Endothelial cell of umbilical vein (primary cell): Measurements from ENCODE around the gene HDGFL2.

Source experiments
- CTCF ChIP-seq, 2 donors: IDR thresholded peaks; 1 replicate in 1 of 2; 2 replicates in 1 of 2; pipeline ENCODE4 v1.5.1; 2011; ENCODE audit warnings: low read length in 2 of 2, mild to moderate bottlenecking in 2 of 2, moderate library complexity in 2 of 2, control low read depth in 1 of 2, inconsistent platforms in 1 of 2, low read depth in 1 of 2; ENCODE audit not compliant: insufficient read depth in 1 of 2; ENCODE audit errors: extremely low read depth in 1 of 2
- EZH2 ChIP-seq: IDR thresholded peaks from 2 replicates; pipeline ENCODE4 v1.6.1; 2012; ENCODE audit warnings: borderline replicate concordance, low read depth, mild to moderate bottlenecking, moderate library complexity, low read length, inconsistent platforms; ENCODE audit not compliant: severe bottlenecking
- FOS ChIP-seq: IDR thresholded peaks from 2 replicates; pipeline ENCODE4 v1.6.1; 2011; ENCODE audit warnings: mild to moderate bottlenecking, low read length, moderate library complexity, borderline replicate concordance; ENCODE audit not compliant: insufficient read depth
- GATA2 ChIP-seq: IDR thresholded peaks from 2 replicates; pipeline ENCODE4 v1.7.0; 2011; ENCODE audit warnings: low read depth, mild to moderate bottlenecking, moderate library complexity, mixed read lengths, low read length; ENCODE audit not compliant: insufficient read length, insufficient read depth
- JUN ChIP-seq: IDR thresholded peaks from 2 replicates; pipeline ENCODE4 v1.6.1; 2011; ENCODE audit warnings: borderline replicate concordance, low read depth; ENCODE audit not compliant: insufficient read length, insufficient read depth
- MAX ChIP-seq: IDR thresholded peaks from 2 replicates; pipeline ENCODE4 v1.6.1; 2011; ENCODE audit not compliant: insufficient read depth, insufficient read length
- MYC ChIP-seq: IDR thresholded peaks from one replicate; pipeline ENCODE4 v1.6.1; 2011; ENCODE audit warnings: mild to moderate bottlenecking, low read depth, low read length
- POLR2A ChIP-seq: IDR thresholded peaks from 2 replicates; pipeline ENCODE4 v1.6.1; 2012; ENCODE audit warnings: low read depth, mild to moderate bottlenecking, control low read depth, low read length
- POLR2AphosphoS5 ChIP-seq: IDR thresholded peaks from 2 replicates; pipeline ENCODE4 v1.6.1; 2012; ENCODE audit warnings: low read depth, mild to moderate bottlenecking, control low read depth, low read length, moderate library complexity; ENCODE audit not compliant: insufficient read depth

GRCh38 chr19:4454747-4455718, 17.1 kb upstream of the HDGFL2 start:
- TF ChIP-seq CTCF (IDR thresholded peaks at IDR 0.05; ENCODE audit: extremely low read depth in 1 of 2, insufficient read depth in 1 of 2, low read depth in 1 of 2, low read length in 2 of 2), result no peak
- TF ChIP-seq EZH2, result no peak
- no peak for TF ChIP-seq POLR2AphosphoS5
- TF ChIP-seq POLR2A, result no peak
- no peak for TF ChIP-seq MYC
- TF ChIP-seq MAX, result no peak
- no peak for TF ChIP-seq FOS
- no peak for TF ChIP-seq JUN
- no peak for TF ChIP-seq GATA2
